ENCODE measurements around the gene OR6C70. TPM values are rescaled to one million over a fixed set of nuclear protein-coding genes. Genes with fewer than 3 reads are reported as not detected.
"Not testable (repeated sequence)": the region's sequence is repeated elsewhere in the genome, so short reads cannot be mapped to it uniquely, and the experiment has no call there.

The OR6C70 gene
- total and polyA plus RNA-seq, 9 donors: not detected

GRCh38 chr12:55499810-55500252 is 29.9 kb upstream of the OR6C70 start:
- intact Hi-C loops (cut with DNase I): no loop called here
- Histone ChIP-seq H3K4me3 (no peak overlapping the region), H3K36me3 (no peaks in the 10 kb centered on the region), H3K4me1 (ENCODE audit: insufficient read depth) (no peaks in the 10 kb centered on the region), H3K27me3 (no peaks in the 10 kb centered on the region), H3K9me3 (no peaks in the 10 kb centered on the region), H3K27ac (no peak overlapping the region)
- WGBS, 3 donors: 6 to 9% (median 6%) methylated on average over 2 of the region's 2 CpGs
- no peak for DNase-seq
- no peak for TF ChIP-seq POLR2A (IDR thresholded peaks at IDR 0.05)
- TF ChIP-seq, protein P1, sequence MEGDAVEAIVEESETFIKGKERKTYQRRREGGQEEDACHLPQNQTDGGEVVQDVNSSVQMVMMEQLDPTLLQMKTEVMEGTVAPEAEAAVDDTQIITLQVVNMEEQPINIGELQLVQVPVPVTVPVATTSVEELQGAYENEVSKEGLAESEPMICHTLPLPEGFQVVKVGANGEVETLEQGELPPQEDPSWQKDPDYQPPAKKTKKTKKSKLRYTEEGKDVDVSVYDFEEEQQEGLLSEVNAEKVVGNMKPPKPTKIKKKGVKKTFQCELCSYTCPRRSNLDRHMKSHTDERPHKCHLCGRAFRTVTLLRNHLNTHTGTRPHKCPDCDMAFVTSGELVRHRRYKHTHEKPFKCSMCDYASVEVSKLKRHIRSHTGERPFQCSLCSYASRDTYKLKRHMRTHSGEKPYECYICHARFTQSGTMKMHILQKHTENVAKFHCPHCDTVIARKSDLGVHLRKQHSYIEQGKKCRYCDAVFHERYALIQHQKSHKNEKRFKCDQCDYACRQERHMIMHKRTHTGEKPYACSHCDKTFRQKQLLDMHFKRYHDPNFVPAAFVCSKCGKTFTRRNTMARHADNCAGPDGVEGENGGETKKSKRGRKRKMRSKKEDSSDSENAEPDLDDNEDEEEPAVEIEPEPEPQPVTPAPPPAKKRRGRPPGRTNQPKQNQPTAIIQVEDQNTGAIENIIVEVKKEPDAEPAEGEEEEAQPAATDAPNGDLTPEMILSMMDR (IDR thresholded peaks at IDR 0.05): no peak

GRCh38 chr12:55499231-55499630 is 29.3 kb upstream of the OR6C70 start:
- TF ChIP-seq EP300 (IDR thresholded peaks at IDR 0.05): no peak
- TF ChIP-seq, protein P1 (IDR thresholded peaks at IDR 0.05): no peak
- TF ChIP-seq POLR2A (IDR thresholded peaks at IDR 0.05): no peak
- no peaks in the 10 kb centered on the region for H3K36me3 ChIP-seq
- WGBS, 3 donors: 69 to 88% (median 72%) methylated on average over 4 of the region's 4 CpGs

DNA sequence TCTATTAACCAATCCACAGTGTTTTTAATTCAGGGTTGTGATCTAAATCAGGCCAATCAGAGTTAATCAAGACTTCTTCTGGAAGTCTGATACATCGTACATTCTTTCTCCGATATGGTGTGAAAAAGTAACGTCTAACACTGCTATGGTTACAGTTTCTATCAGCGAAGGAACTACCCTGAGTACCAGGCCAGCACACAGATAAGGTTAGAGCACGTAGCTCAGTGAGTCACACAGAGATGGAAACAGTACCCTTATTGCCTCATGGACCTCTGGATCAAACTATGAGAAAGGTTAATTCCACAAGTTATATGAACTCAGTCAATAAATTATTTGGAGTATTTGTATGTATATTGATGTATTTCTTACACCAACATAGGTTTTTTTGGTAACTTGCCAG is 25.6 kb upstream of the OR6C70 start:
- intact Hi-C loops (cut with DNase I): no loop called here
- Histone ChIP-seq H3K36me3 (no peaks in the 10 kb centered on the region), H3K4me1 (ENCODE audit: insufficient read depth) (no peaks in the 10 kb centered on the region), H3K9me3 (no peaks in the 10 kb centered on the region), H3K27ac (no peak overlapping the region), H3K4me3 (no peak overlapping the region), H3K27me3 (no peaks in the 10 kb centered on the region)
- no peak for DNase-seq
- 75 to 80% (median 79%) methylated on average over 5 of the region's 5 CpGs for WGBS, 3 donors
- TF ChIP-seq EP300 (IDR thresholded peaks at IDR 0.05) (no peak), POLR2A (IDR thresholded peaks at IDR 0.05) (no peak)
- TF ChIP-seq, protein P1 (IDR thresholded peaks at IDR 0.05): no peak

More at GRCh38 chr12:55499231-55499630, 29.3 kb upstream of the OR6C70 start:
- DNase-seq: no peak
- Histone ChIP-seq H3K4me3 (no peak overlapping the region), H3K4me1 (ENCODE audit: insufficient read depth) (no peaks in the 10 kb centered on the region), H3K27me3 (no peaks in the 10 kb centered on the region), H3K27ac (no peak overlapping the region), H3K9me3 (no peaks in the 10 kb centered on the region)
- intact Hi-C loops (cut with DNase I): no loop called here

DNA sequence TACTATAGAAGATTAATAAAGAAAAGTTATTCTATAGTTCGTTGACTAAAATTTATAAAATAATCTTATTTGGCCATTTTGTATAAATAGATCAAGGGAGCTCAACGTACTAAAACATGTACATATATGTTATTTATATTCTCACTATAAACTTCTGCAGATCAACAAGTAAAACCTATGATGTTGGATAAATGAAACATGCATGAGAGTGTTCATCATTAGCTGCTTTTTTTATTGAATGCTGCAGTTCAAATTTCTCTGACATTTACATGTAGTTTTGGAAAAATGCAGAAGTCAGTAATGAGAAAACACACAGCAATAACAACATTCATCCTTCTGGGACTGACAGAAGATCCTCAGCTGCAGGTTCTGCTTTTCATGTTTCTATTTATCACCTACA is 22.1 kb upstream of the OR6C70 start, which contains the start of gene OR6C68:
OR6C68 (plus strand) TSS at position 301 of the 400 bp plus-strand sequence; CDS start at position 301, 0 bp downstream.
- intact Hi-C loops (cut with DNase I): no loop called here
- no peaks in the 10 kb centered on the region for H3K9me3 ChIP-seq
- TF ChIP-seq, protein P1 (IDR thresholded peaks at IDR 0.05): no peak
- no peak for TF ChIP-seq EP300 (IDR thresholded peaks at IDR 0.05)
- no peak for TF ChIP-seq POLR2A (IDR thresholded peaks at IDR 0.05)
- no peaks in the 10 kb centered on the region for H3K36me3 ChIP-seq
- DNase-seq: no peak
- 60 to 71% (median 61%) methylated on average over 2 of the region's 2 CpGs for WGBS, 3 donors
- H3K27ac ChIP-seq: no peak within 1 kb of the TSS
- H3K27me3 ChIP-seq: no peaks in the 10 kb centered on the region
- H3K4me3 ChIP-seq: no peak within 1 kb of the TSS
- H3K4me1 ChIP-seq (ENCODE audit: insufficient read depth): no peaks in the 10 kb centered on the region

DNA sequence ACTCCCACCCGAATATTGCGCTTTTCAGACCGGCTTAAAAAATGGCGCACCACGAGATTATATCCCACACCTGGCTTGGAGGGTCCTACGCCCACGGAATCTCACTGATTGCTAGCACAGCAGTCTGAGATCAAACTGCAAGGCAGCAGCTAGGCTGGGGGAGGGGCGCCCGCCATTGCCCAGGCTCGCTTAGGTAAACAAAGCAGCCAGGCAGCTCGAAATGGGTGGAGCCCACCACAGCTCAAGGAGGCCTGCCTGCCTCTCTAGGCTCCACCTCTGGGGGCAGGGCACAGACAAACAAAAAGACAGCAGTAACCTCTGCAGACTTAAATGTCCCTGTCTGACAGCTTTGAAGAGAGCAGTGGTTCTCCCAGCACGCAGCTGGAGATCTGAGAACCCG is 14.3 kb upstream of the OR6C70 start:
- DNase-seq; H3K9me3 ChIP-seq; H3K27me3 ChIP-seq; H3K4me1 ChIP-seq (ENCODE audit: insufficient read depth); intact Hi-C loops (cut with DNase I); H3K36me3 ChIP-seq; H3K27ac ChIP-seq; H3K4me3 ChIP-seq: not testable (repeated sequence)
- 63 to 79% (median 73%) methylated on average over 11 to 13 of the region's 13 CpGs for WGBS, 3 donors

GRCh38 chr12:55479136-55479535 is 9.2 kb upstream of the OR6C70 start:
- H3K36me3 ChIP-seq; H3K27ac ChIP-seq; H3K4me1 ChIP-seq (ENCODE audit: insufficient read depth); H3K27me3 ChIP-seq; DNase-seq; H3K9me3 ChIP-seq; H3K4me3 ChIP-seq; intact Hi-C loops (cut with DNase I): not testable (repeated sequence)
- WGBS, 3 donors: 91 to 100% (median 100%) methylated on average over 3 to 29 of the region's 29 CpGs
